Fibroblast of peridontal ligament (primary cell): ENCODE results near the gene KIF22.
"Not testable (repeated sequence)": the region's sequence is repeated elsewhere in the genome, so short reads cannot be mapped to it uniquely, and the experiment has no call there.

Experiments
- DNase-seq: peaks from one replicate; pipeline ENCODE4 v3.0.0-alpha.2; 2010; ENCODE audit errors: extremely low read depth

Gene KIF22

GRCh38 chr16:29790183-29790948, at the start of gene KIF22:
Gene KIF22, plus strand, starts transcription at chr16:29790751. Its CDS starts 9 bp downstream, at chr16:29790760.
- peak; percentile 98 for DNase-seq

GRCh38 chr16:29742683-29743275, 47.8 kb upstream of the KIF22 start:
- no peak for DNase-seq

- DNase-seq: no peak
Measured at GRCh38 chr16:29743475-29743826, 47.1 kb upstream of the KIF22 start.

- no peak for DNase-seq
Measured at GRCh38 chr16:29743827-29744531, 46.6 kb upstream of the KIF22 start.

GRCh38 chr16:29744541-29745101, 45.9 kb upstream of the KIF22 start:
- no peak for DNase-seq

GRCh38 chr16:29745121-29745852, 45.3 kb upstream of the KIF22 start:
- no peak for DNase-seq

- no peak for DNase-seq
Measured at GRCh38 chr16:29745853-29746345, 44.7 kb upstream of the KIF22 start, which contains the start of gene C16orf54. Gene C16orf54, minus strand, starts transcription at chr16:29745990. Its CDS starts 1,039 bp downstream, at chr16:29744951.

GRCh38 chr16:29746518-29746917, 44.0 kb upstream of the KIF22 start:
- DNase-seq: not testable (repeated sequence)

GRCh38 chr16:29747947-29748759, 42.4 kb upstream of the KIF22 start:
- no peak for DNase-seq

- DNase-seq: not testable (repeated sequence)
Measured at GRCh38 chr16:29748760-29749149, 41.8 kb upstream of the KIF22 start.

- no peak for DNase-seq
Measured at GRCh38 chr16:29753516-29753915, 37.0 kb upstream of the KIF22 start.

- DNase-seq: no peak
Measured at GRCh38 chr16:29756654-29757053, 33.9 kb upstream of the KIF22 start.

- DNase-seq: not testable (repeated sequence)
Measured at GRCh38 chr16:29757086-29757485, 33.5 kb upstream of the KIF22 start.

- DNase-seq: peak; percentile 78
Measured at GRCh38 chr16:29757950-29758466, 32.5 kb upstream of the KIF22 start.

- DNase-seq: no peak
Measured at GRCh38 chr16:29760567-29761279, 29.8 kb upstream of the KIF22 start.

GRCh38 chr16:29761280-29761651, 29.3 kb upstream of the KIF22 start:
- not testable (repeated sequence) for DNase-seq

- DNase-seq: no peak
Measured at GRCh38 chr16:29761882-29762281, 28.7 kb upstream of the KIF22 start.

GRCh38 chr16:29763326-29763725, 27.2 kb upstream of the KIF22 start:
- no peak for DNase-seq

- DNase-seq: no peak
Measured at GRCh38 chr16:29765167-29766032, 25.2 kb upstream of the KIF22 start.
